Ovary (tissue), 9 donors: ENCODE data around the gene FGF12. TPM values are rescaled to one million over a fixed set of nuclear protein-coding genes. Genes with fewer than 3 reads are reported as not detected.

Experiments
- DNase-seq, 5 donors: peaks; one replicate each; pipeline ENCODE4 v3.0.0-alpha.2; 2019 to 2020
- H3K27ac ChIP-seq, 2 donors: fragments of 200-600 bp; one replicate each; pipeline versions ENCODE4 v1.5.1 to v1.8.0; 2019 to 2022
- H3K27me3 ChIP-seq: fragments of 200-600 bp; one replicate; pipeline ENCODE4 v1.8.0; 2022
- H3K36me3 ChIP-seq: fragments of 200-600 bp; sonication (generic); one replicate; pipeline ENCODE4 v1.5.1; 2019
- H3K4me1 ChIP-seq: one replicate; pipeline ENCODE4 v1.8.1; 2013; ENCODE audit warnings: mild to moderate bottlenecking, moderate library complexity; ENCODE audit not compliant: insufficient read depth
- H3K4me3 ChIP-seq: fragments of 200-600 bp; sonication (generic); one replicate; pipeline ENCODE4 v1.5.1; 2017
- H3K9me3 ChIP-seq, 2 donors: fragments of 200-600 bp in 1 of 2; sonication (generic) in 1 of 2; one replicate each; pipeline versions ENCODE4 v1.5.1 to v1.8.1; 2013 to 2019; ENCODE audit warnings: mild to moderate bottlenecking in 1 of 2, moderate library complexity in 1 of 2
- CTCF ChIP-seq, 3 donors: fragments of 450-650 bp in 2 of 3; fragments of 200-600 bp in 1 of 3; IDR thresholded peaks; one replicate each; pipeline versions ENCODE4 v1.5.1 to v1.8.0; 2016 to 2022; ENCODE audit warnings: antibody characterized with exemption in 3 of 3, mild to moderate bottlenecking in 1 of 3
- EP300 ChIP-seq: sonication (generic); formaldehyde crosslinking; IDR thresholded peaks from one replicate; pipeline ENCODE4 v1.6.1; 2017; ENCODE audit warnings: antibody characterized with exemption
- POLR2A ChIP-seq: fragments of 450-650 bp; IDR thresholded peaks from one replicate; pipeline ENCODE4 v1.6.1; 2017; ENCODE audit warnings: antibody characterized with exemption, mild to moderate bottlenecking, moderate library complexity
- WGBS, 3 donors: extraction: QIAGEN DNeasy Blood & Tissue Kit in 1 of 3; methylation state at CpG; one replicate each; pipeline versions ENCODE4 v1.1.5 to v1.1.7; 2013 to 2017; 5-methylcytosine and 5-hydroxymethylcytosine counted together
- intact Hi-C, 4 donors: fragments of 100-400 bp; cut with DNase I; formaldehyde crosslinking; loops; one replicate each; pipeline versions ENCODE4 v1.11.0 to v1.15.1; 2022 to 2023
- polyA plus RNA-seq, 2 donors: library from polyadenylated mRNA; stranded (reverse); fragments of 200-250 nt in 1 of 2; fragments of 350-450 nt in 1 of 2; fragmentation: Illumina TruSeq in 1 of 2; extraction: RNeasy Lipid Tissue Mini Kit (QIAGEN cat#74804) in 1 of 2; gene quantifications; one replicate each; pipeline ENCODE4 v1.2.3, GENCODE V29; 2013 to 2014
- total RNA-seq, 7 donors: library from RNA; depleted of rRNA in 2 of 7; stranded (reverse); fragments of >200 nt in 2 of 7; fragmentation: NEBNext Ultra II Directional in 3 of 7; extraction: Animal tissue kit (Norgen Biotek cat#: 25700) in 3 of 7; gene quantifications; one replicate each; pipeline versions ENCODE4 v1.1.0 to v1.2.4, GENCODE V29; 2016 to 2023
- donor health status: DM: no; HTN: no; CAD: no; lungs with moderate emphysema.
- donor health status: DM: no; HTN: no; CAD: no.
- donor health status: Bipolar disorder and iron deficiency.
- donor health status: DM: yes; HTN: yes; CAD: no.
- donor health status: DM: no; HTN: no; CAD: no.
- donor health status: DM: yes; HTN: yes; CAD: no.

Gene FGF12
- total and polyA plus RNA-seq, 9 donors = 0.24 to 4.0 (median 1.7) TPM

- Histone ChIP-seq H3K27ac (no peak overlapping the region), H3K9me3 (no peaks in the 10 kb centered on the region), H3K36me3 (no peaks in the 10 kb centered on the region), H3K27me3 (no peaks in the 10 kb centered on the region), H3K4me1 (no peaks in the 10 kb centered on the region), H3K4me3 (no peak overlapping the region)
- TF ChIP-seq EP300 = no peak
- TF ChIP-seq POLR2A = no peak
- no peak for TF ChIP-seq CTCF (IDR thresholded peaks at IDR 0.05)
- DNase-seq = no peak
- intact Hi-C loops = no loop called here
Observed at GRCh38 chr3:192563417-192563816, 163.9 kb downstream of the FGF12 start.

GRCh38 chr3:192553707-192554106 is 173.6 kb downstream of the FGF12 start:
- Histone ChIP-seq H3K36me3 (no peaks in the 10 kb centered on the region), H3K4me3 (no peak overlapping the region), H3K4me1 (no peaks in the 10 kb centered on the region), H3K27ac (no peak overlapping the region), H3K9me3 (no peaks in the 10 kb centered on the region), H3K27me3 (no peaks in the 10 kb centered on the region)
- intact Hi-C loops = no loop called here
- no peak for TF ChIP-seq EP300
- no peak for TF ChIP-seq POLR2A
- no peak for TF ChIP-seq CTCF (IDR thresholded peaks at IDR 0.05)
- no peak for DNase-seq
- WGBS, 3 donors = 67 to 78% (median 72%) methylated on average over 5 of the region's 5 CpGs

GRCh38 chr3:192550356-192550755 is 177.0 kb downstream of the FGF12 start:
- no peaks in the 10 kb centered on the region for H3K9me3 ChIP-seq
- intact Hi-C loops = no loop called here
- 46 to 56% (median 49%) methylated on average over 1 of the region's 1 CpG for WGBS, 3 donors
- TF ChIP-seq POLR2A (no peak), CTCF (IDR thresholded peaks at IDR 0.05) (no peak), EP300 (no peak)
- no peak for DNase-seq
- H3K27me3 ChIP-seq = no peaks in the 10 kb centered on the region
- H3K36me3 ChIP-seq = no peaks in the 10 kb centered on the region
- H3K4me3 ChIP-seq = no peak overlapping the region
- H3K27ac ChIP-seq = no peak overlapping the region
- no peaks in the 10 kb centered on the region for H3K4me1 ChIP-seq

GRCh38 chr3:192545333-192545732 is 182.0 kb downstream of the FGF12 start:
- Histone ChIP-seq H3K36me3 (no peaks in the 10 kb centered on the region), H3K4me3 (no peak overlapping the region), H3K9me3 (no peaks in the 10 kb centered on the region), H3K27me3 (no peaks in the 10 kb centered on the region), H3K4me1 (no peaks in the 10 kb centered on the region), H3K27ac (no peak overlapping the region)
- no peak for DNase-seq
- intact Hi-C loops = no loop called here
- 48 to 65% (median 50%) methylated on average over 5 of the region's 5 CpGs for WGBS, 3 donors
- TF ChIP-seq EP300 (no peak), CTCF (IDR thresholded peaks at IDR 0.05) (no peak), POLR2A (no peak)

GRCh38 chr3:192543163-192543562 is 184.2 kb downstream of the FGF12 start:
- Histone ChIP-seq H3K4me3 (no peak overlapping the region), H3K27me3 (no peaks in the 10 kb centered on the region), H3K27ac (no peak overlapping the region), H3K9me3 (no peaks in the 10 kb centered on the region), H3K4me1 (no peaks in the 10 kb centered on the region), H3K36me3 (no peaks in the 10 kb centered on the region)
- no peak for DNase-seq
- TF ChIP-seq POLR2A (no peak), EP300 (no peak), CTCF (IDR thresholded peaks at IDR 0.05) (no peak)
- 83 to 94% (median 94%) methylated on average over 3 of the region's 3 CpGs for whole genome bisulfite sequencing, 3 donors
- intact Hi-C loops = no loop called here
